ENCODE measurements around the gene ITPKC. TPM values are rescaled to one million over a fixed set of nuclear protein-coding genes. Genes with fewer than 3 reads are reported as not detected.

The ITPKC gene
- total and polyA plus RNA-seq, 2 experiments from 2014 or later, result 5.3 to 12.6 TPM

DNA sequence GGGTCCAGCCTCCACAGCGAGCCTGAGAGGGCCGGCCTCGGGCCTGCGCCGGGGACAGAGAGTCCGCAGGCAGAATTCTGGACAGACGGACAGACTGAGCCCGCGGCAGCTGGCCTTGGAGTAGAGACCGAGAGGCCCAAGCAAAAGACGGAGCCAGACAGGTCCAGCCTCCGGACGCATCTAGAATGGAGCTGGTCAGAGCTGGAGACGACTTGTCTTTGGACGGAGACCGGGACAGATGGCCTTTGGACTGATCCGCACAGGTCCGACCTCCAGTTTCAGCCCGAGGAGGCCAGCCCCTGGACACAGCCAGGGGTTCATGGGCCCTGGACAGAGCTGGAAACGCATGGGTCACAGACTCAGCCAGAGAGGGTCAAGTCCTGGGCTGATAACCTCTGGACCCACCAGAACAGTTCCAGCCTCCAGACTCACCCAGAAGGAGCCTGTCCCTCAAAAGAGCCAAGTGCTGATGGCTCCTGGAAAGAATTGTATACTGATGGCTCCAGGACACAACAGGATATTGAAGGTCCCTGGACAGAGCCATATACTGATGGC, 490 bp downstream of the ITPKC start (continued):
- TF ChIP-seq, protein P1, sequence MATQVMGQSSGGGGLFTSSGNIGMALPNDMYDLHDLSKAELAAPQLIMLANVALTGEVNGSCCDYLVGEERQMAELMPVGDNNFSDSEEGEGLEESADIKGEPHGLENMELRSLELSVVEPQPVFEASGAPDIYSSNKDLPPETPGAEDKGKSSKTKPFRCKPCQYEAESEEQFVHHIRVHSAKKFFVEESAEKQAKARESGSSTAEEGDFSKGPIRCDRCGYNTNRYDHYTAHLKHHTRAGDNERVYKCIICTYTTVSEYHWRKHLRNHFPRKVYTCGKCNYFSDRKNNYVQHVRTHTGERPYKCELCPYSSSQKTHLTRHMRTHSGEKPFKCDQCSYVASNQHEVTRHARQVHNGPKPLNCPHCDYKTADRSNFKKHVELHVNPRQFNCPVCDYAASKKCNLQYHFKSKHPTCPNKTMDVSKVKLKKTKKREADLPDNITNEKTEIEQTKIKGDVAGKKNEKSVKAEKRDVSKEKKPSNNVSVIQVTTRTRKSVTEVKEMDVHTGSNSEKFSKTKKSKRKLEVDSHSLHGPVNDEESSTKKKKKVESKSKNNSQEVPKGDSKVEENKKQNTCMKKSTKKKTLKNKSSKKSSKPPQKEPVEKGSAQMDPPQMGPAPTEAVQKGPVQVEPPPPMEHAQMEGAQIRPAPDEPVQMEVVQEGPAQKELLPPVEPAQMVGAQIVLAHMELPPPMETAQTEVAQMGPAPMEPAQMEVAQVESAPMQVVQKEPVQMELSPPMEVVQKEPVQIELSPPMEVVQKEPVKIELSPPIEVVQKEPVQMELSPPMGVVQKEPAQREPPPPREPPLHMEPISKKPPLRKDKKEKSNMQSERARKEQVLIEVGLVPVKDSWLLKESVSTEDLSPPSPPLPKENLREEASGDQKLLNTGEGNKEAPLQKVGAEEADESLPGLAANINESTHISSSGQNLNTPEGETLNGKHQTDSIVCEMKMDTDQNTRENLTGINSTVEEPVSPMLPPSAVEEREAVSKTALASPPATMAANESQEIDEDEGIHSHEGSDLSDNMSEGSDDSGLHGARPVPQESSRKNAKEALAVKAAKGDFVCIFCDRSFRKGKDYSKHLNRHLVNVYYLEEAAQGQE (IDR thresholded peaks at IDR 0.05; ENCODE audit: unreplicated experiment), result no peak
- TF ChIP-seq POLR2AphosphoS5 (IDR thresholded peaks at IDR 0.05; ENCODE audit: low read depth) (no peak), ZNF331 (CRISPR knock-in tag; IDR thresholded peaks at IDR 0.05; ENCODE audit: low read depth) (no peak), CTCF (conservative IDR thresholded peaks at IDR 0.05; ENCODE audit: low read depth in 2 of 2) (no peak)
- TF ChIP-seq, protein P2, sequence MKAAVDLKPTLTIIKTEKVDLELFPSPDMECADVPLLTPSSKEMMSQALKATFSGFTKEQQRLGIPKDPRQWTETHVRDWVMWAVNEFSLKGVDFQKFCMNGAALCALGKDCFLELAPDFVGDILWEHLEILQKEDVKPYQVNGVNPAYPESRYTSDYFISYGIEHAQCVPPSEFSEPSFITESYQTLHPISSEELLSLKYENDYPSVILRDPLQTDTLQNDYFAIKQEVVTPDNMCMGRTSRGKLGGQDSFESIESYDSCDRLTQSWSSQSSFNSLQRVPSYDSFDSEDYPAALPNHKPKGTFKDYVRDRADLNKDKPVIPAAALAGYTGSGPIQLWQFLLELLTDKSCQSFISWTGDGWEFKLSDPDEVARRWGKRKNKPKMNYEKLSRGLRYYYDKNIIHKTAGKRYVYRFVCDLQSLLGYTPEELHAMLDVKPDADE (IDR thresholded peaks at IDR 0.05), result no peak

DNA sequence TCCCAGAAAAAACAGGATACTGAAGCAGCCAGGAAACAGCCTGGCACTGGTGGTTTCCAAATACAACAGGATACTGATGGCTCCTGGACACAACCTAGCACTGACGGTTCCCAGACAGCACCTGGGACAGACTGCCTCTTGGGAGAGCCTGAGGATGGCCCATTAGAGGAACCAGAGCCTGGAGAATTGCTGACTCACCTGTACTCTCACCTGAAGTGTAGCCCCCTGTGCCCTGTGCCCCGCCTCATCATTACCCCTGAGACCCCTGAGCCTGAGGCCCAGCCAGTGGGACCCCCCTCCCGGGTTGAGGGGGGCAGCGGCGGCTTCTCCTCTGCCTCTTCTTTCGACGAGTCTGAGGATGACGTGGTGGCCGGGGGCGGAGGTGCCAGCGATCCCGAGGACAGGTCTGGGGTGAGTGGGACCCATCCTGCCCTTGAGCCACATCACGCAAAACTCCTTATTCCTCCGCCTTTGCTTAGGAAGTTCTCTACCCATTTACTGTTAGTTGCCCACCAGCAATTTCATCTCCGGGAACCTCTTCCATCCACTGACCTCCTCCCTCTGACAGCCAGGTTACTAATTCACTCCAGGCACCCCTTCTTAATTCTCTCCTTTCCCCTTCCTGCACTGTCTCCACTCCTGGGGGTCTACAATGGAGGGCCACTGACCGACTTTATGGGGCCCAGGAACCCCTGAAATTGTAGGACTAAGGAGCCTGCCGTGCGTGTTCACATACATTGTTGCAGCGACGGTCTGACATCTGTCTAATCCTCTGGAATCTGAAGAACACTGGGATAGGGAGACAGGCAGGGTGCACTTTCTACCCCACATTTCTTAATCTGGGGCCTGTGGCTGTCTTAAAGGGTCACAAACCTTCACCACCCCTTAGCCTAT, 1.2 kb downstream of the ITPKC start:
- Histone ChIP-seq H3K4me1 (ENCODE audit: insufficient read depth) (peaks cover 22% of the 10 kb centered on the region), H3K79me2 (replicated peaks; ENCODE audit: insufficient read depth) (peaks cover 38% of the 10 kb centered on the region), H3K36me3 (ENCODE audit: insufficient read depth) (no peaks in the 10 kb centered on the region), H4K20me1 (replicated peaks; ENCODE audit: insufficient read depth) (peaks cover 10% of the 10 kb centered on the region; the same call in 1 of the 2 replicates), H3K27me3 (ENCODE audit: insufficient read depth) (no peaks in the 10 kb centered on the region), H3K27ac (ENCODE audit: low read depth) (peak overlapping the region; percentile 84), H2AFZ (no peak overlapping the region), H3K4me2 (peak overlapping the region; percentile 96), H3F3A (replicated peaks; ENCODE audit: low read depth) (peaks cover 15% of the 10 kb centered on the region; the same call in 1 of the 2 replicates), H3K9me2 (ENCODE audit: insufficient read depth) (no peaks in the 10 kb centered on the region), H3K4me3 (peak overlapping the region; percentile 99)
- Mint-ChIP-seq H3K4me1 (peaks cover 25% of the 10 kb centered on the region), H3K27me3 (ENCODE audit: insufficient read depth, low read depth, poor library complexity) (peaks cover 10% of the 10 kb centered on the region), H3K9me3 (no peaks in the 10 kb centered on the region), H3K27ac (peak overlapping the region; percentile 83), H3K4me3 (peak overlapping the region; percentile 79), H3K36me3 (ENCODE audit: low read depth) (peaks cover 16% of the 10 kb centered on the region)
- ATAC-seq (no peak), DNase-seq (ENCODE audit: low spot score) (peak; percentile 40)
- TF ChIP-seq NANOG (IDR thresholded peaks at IDR 0.05; ENCODE audit: borderline replicate concordance) (no peak), ZNF331 (CRISPR knock-in tag; IDR thresholded peaks at IDR 0.05; ENCODE audit: low read depth) (no peak), JUNB (IDR thresholded peaks at IDR 0.05; ENCODE audit: unreplicated experiment) (no peak), EZH2phosphoT487 (IDR thresholded peaks at IDR 0.05; ENCODE audit: unreplicated experiment) (no peak)
- TF ChIP-seq, protein P2 (IDR thresholded peaks at IDR 0.05), result no peak

Data from GM23338 (cell line).